OCI-LY1 (cell line): ENCODE data around the gene PNRC2.
"Not testable (repeated sequence)": the region's sequence is repeated elsewhere in the genome, so short reads cannot be mapped to it uniquely, and the experiment has no call there.

Experiments used
- H2AFZ ChIP-seq: fragments of 200-600 bp; sonication (generic), shearing (Covaris generic); 2 replicates; pipeline ENCODE4 v1.6.0; 2014; ENCODE audit warnings: antibody characterized with exemption, mild to moderate bottlenecking, low read length
- H3F3A ChIP-seq: fragments of 200-600 bp; sonication (generic), shearing (Covaris generic); 2 replicates; pipeline ENCODE4 v1.6.0; 2014; ENCODE audit warnings: mild to moderate bottlenecking, antibody characterized with exemption, low read length, moderate library complexity; ENCODE audit not compliant: insufficient read depth
- H3K27ac ChIP-seq: fragments of 200-600 bp; sonication (generic); 2 replicates; pipeline ENCODE4 v1.5.1; 2014; ENCODE audit warnings: low read length, mixed run types, mild to moderate bottlenecking, low read depth; ENCODE audit not compliant: poor library complexity, severe bottlenecking
- H3K27me3 ChIP-seq: fragments of 200-600 bp; sonication (generic); 2 replicates; pipeline ENCODE4 v1.6.0; 2014; ENCODE audit warnings: antibody characterized with exemption, mild to moderate bottlenecking, low read length, moderate library complexity; ENCODE audit not compliant: insufficient read depth
- H3K36me3 ChIP-seq: fragments of 200-600 bp; sonication (generic); 2 replicates; pipeline ENCODE4 v1.6.1; 2014; ENCODE audit warnings: mild to moderate bottlenecking, antibody characterized with exemption, low read length, moderate library complexity, mixed read lengths; ENCODE audit not compliant: insufficient read depth
- H3K4me1 ChIP-seq: fragments of 200-600 bp; sonication (generic); 2 replicates; pipeline ENCODE4 v1.5.1; 2014; ENCODE audit warnings: mild to moderate bottlenecking, low read length, moderate library complexity; ENCODE audit not compliant: insufficient read depth, severe bottlenecking
- H3K4me2 ChIP-seq: fragments of 200-600 bp; sonication (generic), shearing (Covaris generic); 2 replicates; pipeline ENCODE4 v1.6.1; 2014; ENCODE audit warnings: low read length
- H3K4me3 ChIP-seq: fragments of 200-600 bp; sonication (generic); 2 replicates; pipeline ENCODE4 v1.5.1; 2014; ENCODE audit warnings: low read length, low read depth, mild to moderate bottlenecking, mixed read lengths; ENCODE audit not compliant: poor library complexity, severe bottlenecking
- H3K79me2 ChIP-seq: fragments of 200-600 bp; shearing (Covaris generic); 2 replicates; pipeline ENCODE4 v1.6.1; 2016; ENCODE audit warnings: mixed run types, low read length, mixed read lengths; ENCODE audit not compliant: insufficient read depth
- H3K9ac ChIP-seq: fragments of 200-600 bp; sonication (generic), shearing (Covaris generic); 2 replicates; pipeline ENCODE4 v1.6.1; 2014; ENCODE audit warnings: mild to moderate bottlenecking, low read length, mixed read lengths
- H3K9me2 ChIP-seq: fragments of 200-600 bp; sonication (generic), shearing (Covaris generic); 2 replicates; pipeline ENCODE4 v1.6.1; 2014; ENCODE audit warnings: low read depth, mild to moderate bottlenecking, low read length, mixed read lengths
- H3K9me3 ChIP-seq: fragments of 200-600 bp; shearing (Covaris generic); 2 replicates; pipeline ENCODE4 v1.6.1; 2014; ENCODE audit warnings: low read length, mixed read lengths
- H4K20me1 ChIP-seq: fragments of 200-600 bp; sonication (generic), shearing (Covaris generic); 2 replicates; pipeline ENCODE4 v1.6.0; 2016; ENCODE audit warnings: mild to moderate bottlenecking, low read length; ENCODE audit not compliant: insufficient read depth
- EZH2 ChIP-seq: fragments of 200-600 bp; sonication (generic), shearing (Covaris generic); IDR thresholded peaks from 2 replicates; pipeline ENCODE4 v1.8.0; 2017; ENCODE audit warnings: borderline replicate concordance, mixed run types, mild to moderate bottlenecking, antibody characterized with exemption, low read length, moderate library complexity, mixed read lengths
- TF ChIP-seq, protein P1 (sequence below): fragments of 200-600 bp; sonication (generic), shearing (Covaris generic); IDR thresholded peaks from 2 replicates; pipeline ENCODE4 v1.5.1; 2017; ENCODE audit warnings: mild to moderate bottlenecking, antibody characterized with exemption, low read length, moderate library complexity, mixed read lengths

The PNRC2 gene

GRCh38 chr1:24004132-24004531 lies 44.5 kb downstream of the PNRC2 start:
- Histone ChIP-seq H3K9me2 (no peaks in the 10 kb centered on the region), H3K9me3 (no peaks in the 10 kb centered on the region), H3K79me2 (no peaks in the 10 kb centered on the region), H3K4me1 (no peaks in the 10 kb centered on the region), H3K4me3 (no peak overlapping the region), H3K27me3 (no peaks in the 10 kb centered on the region; the same call in 1 of the 2 replicates), H3K9ac (no peak overlapping the region), H3K4me2 (no peak overlapping the region), H3F3A (no peaks in the 10 kb centered on the region), H3K36me3 (no peaks in the 10 kb centered on the region), H4K20me1 (no peaks in the 10 kb centered on the region), H2AFZ (no peak overlapping the region), H3K27ac (no peak overlapping the region)
- TF ChIP-seq, protein P1, sequence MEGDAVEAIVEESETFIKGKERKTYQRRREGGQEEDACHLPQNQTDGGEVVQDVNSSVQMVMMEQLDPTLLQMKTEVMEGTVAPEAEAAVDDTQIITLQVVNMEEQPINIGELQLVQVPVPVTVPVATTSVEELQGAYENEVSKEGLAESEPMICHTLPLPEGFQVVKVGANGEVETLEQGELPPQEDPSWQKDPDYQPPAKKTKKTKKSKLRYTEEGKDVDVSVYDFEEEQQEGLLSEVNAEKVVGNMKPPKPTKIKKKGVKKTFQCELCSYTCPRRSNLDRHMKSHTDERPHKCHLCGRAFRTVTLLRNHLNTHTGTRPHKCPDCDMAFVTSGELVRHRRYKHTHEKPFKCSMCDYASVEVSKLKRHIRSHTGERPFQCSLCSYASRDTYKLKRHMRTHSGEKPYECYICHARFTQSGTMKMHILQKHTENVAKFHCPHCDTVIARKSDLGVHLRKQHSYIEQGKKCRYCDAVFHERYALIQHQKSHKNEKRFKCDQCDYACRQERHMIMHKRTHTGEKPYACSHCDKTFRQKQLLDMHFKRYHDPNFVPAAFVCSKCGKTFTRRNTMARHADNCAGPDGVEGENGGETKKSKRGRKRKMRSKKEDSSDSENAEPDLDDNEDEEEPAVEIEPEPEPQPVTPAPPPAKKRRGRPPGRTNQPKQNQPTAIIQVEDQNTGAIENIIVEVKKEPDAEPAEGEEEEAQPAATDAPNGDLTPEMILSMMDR: no peak
- no peak for TF ChIP-seq EZH2

DNA sequence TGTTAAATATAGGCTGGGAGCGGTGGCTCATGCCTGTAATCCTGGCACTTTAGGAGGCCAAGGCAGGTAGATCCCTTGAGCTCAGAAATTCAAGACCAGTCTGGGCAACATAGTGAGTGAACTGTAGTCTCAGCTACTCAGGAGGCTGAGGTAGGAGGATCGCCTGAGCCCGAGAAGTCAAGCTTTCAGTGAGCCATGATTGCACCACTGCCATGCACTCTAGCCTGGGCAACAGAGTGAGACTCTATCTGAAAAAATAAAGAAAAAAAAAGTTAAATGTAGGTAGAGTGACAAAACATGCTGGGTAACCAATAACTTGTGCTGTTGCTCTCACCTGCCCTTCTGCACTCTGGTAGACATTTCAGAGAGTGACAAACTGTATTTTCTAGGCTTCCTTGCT lies 45.5 kb downstream of the PNRC2 start:
- Histone ChIP-seq H3K4me3 (no peak overlapping the region), H3K4me1 (no peaks in the 10 kb centered on the region), H3K27ac (no peak overlapping the region), H3K9me2 (no peaks in the 10 kb centered on the region), H3K79me2 (no peaks in the 10 kb centered on the region), H3K9ac (no peak overlapping the region), H3K9me3 (no peaks in the 10 kb centered on the region), H3F3A (no peaks in the 10 kb centered on the region), H4K20me1 (no peaks in the 10 kb centered on the region), H3K36me3 (no peaks in the 10 kb centered on the region), H3K27me3 (peaks cover 5% of the 10 kb centered on the region), H3K4me2 (no peak overlapping the region), H2AFZ (no peak overlapping the region)
- TF ChIP-seq, protein P1: no peak
- no peak for TF ChIP-seq EZH2

GRCh38 chr1:24007079-24007478 lies 47.5 kb downstream of the PNRC2 start:
- H3K9me2 ChIP-seq: no peaks in the 10 kb centered on the region
- H3K27me3 ChIP-seq: peaks cover 8% of the 10 kb centered on the region
- H3K4me1 ChIP-seq: no peaks in the 10 kb centered on the region
- no peak overlapping the region for H3K4me2 ChIP-seq
- no peaks in the 10 kb centered on the region for H3F3A ChIP-seq
- no peak overlapping the region for H2AFZ ChIP-seq
- no peak overlapping the region for H3K9ac ChIP-seq
- no peak overlapping the region for H3K27ac ChIP-seq
- H3K79me2 ChIP-seq: no peaks in the 10 kb centered on the region
- no peaks in the 10 kb centered on the region for H3K9me3 ChIP-seq
- no peaks in the 10 kb centered on the region for H3K36me3 ChIP-seq
- no peaks in the 10 kb centered on the region for H4K20me1 ChIP-seq
- no peak overlapping the region for H3K4me3 ChIP-seq
- TF ChIP-seq, protein P1: no peak
- no peak for TF ChIP-seq EZH2

GRCh38 chr1:24008574-24009184 lies 49.1 kb downstream of the PNRC2 start:
- H4K20me1 ChIP-seq, H3K9me3 ChIP-seq, H2AFZ ChIP-seq, H3K9me2 ChIP-seq, H3F3A ChIP-seq, H3K27me3 ChIP-seq, H3K79me2 ChIP-seq, H3K27ac ChIP-seq, H3K4me2 ChIP-seq, H3K36me3 ChIP-seq, H3K9ac ChIP-seq, H3K4me1 ChIP-seq, H3K4me3 ChIP-seq: not testable (repeated sequence)
